GM12801 (cell line): Measurements from ENCODE around the gene BANK1.

Source experiments
- CTCF ChIP-seq: IDR thresholded peaks from one replicate; pipeline ENCODE4 v1.5.1; 2011; ENCODE audit warnings: control low read depth; ENCODE audit not compliant: insufficient read length; ENCODE audit errors: extremely low read depth

The BANK1 gene

GRCh38 chr4:101989551-101989950 lies 199.0 kb downstream of the BANK1 start:
- TF ChIP-seq CTCF: no peak

- no peak for TF ChIP-seq CTCF
These were observed 201.9 kb downstream of the BANK1 start for GRCh38 chr4:101992446-101992845.

- TF ChIP-seq CTCF: no peak
These were observed 202.7 kb downstream of the BANK1 start for GRCh38 chr4:101993002-101993841.

GRCh38 chr4:101993842-101994775 lies 203.6 kb downstream of the BANK1 start:
- no peak for TF ChIP-seq CTCF

GRCh38 chr4:102007959-102008425 lies 217.5 kb downstream of the BANK1 start:
- TF ChIP-seq CTCF: no peak

- no peak for TF ChIP-seq CTCF
These were observed 218.2 kb downstream of the BANK1 start for GRCh38 chr4:102008711-102009110.

GRCh38 chr4:102022343-102022742 lies 231.8 kb downstream of the BANK1 start:
- TF ChIP-seq CTCF: no peak
